Kidney (tissue), 14 donors: Measurements from ENCODE around the gene DRD2. TPM values are rescaled to one million over a fixed set of nuclear protein-coding genes. Genes with fewer than 3 reads are reported as not detected.

Source experiments
- DNase-seq, 5 donors: peaks; one replicate each; pipeline ENCODE4 v3.0.0-alpha.2; 2013 to 2020
- FAIRE-seq: peaks from 2 replicates; lab custom pipeline; 2012; peaks lifted over from hg19 to GRCh38; lab: Jason Lieb, UNC
- H3K27ac ChIP-seq, 2 donors: one replicate each; pipeline ENCODE4 v1.7.0; 2013; ENCODE audit warnings: low read depth in 2 of 2, low read length in 2 of 2, inconsistent platforms in 1 of 2
- H3K27me3 ChIP-seq: one replicate; pipeline ENCODE4 v1.7.1; 2013; ENCODE audit warnings: low read length, inconsistent platforms; ENCODE audit not compliant: control insufficient read depth, insufficient read depth
- H3K36me3 ChIP-seq, 3 donors: one replicate each; pipeline versions ENCODE4 v1.7.0 to v1.7.1; 2013; ENCODE audit warnings: low read length in 3 of 3, control low read depth in 1 of 3, inconsistent platforms in 1 of 3; ENCODE audit not compliant: insufficient read depth in 3 of 3, control insufficient read depth in 2 of 3
- H3K4me1 ChIP-seq, 3 donors: one replicate each; pipeline versions ENCODE4 v1.7.0 to v1.7.1; 2013; ENCODE audit warnings: low read length in 3 of 3, inconsistent platforms in 1 of 3, low read depth in 1 of 3; ENCODE audit not compliant: control insufficient read depth in 2 of 3, insufficient read depth in 2 of 3
- H3K4me3 ChIP-seq, 3 donors: one replicate each; pipeline versions ENCODE4 v1.7.0 to v1.8.1; 2013; ENCODE audit warnings: low read length in 3 of 3, control low read depth in 1 of 3, inconsistent platforms in 1 of 3
- H3K9ac ChIP-seq, 3 donors: one replicate each; pipeline versions ENCODE4 v1.7.0 to v1.7.1; 2013; ENCODE audit warnings: low read length in 3 of 3, control low read depth in 1 of 3, inconsistent platforms in 1 of 3
- H3K9me3 ChIP-seq, 3 donors: one replicate each; pipeline versions ENCODE4 v1.7.0 to v1.7.1; 2013; ENCODE audit warnings: low read length in 3 of 3, control low read depth in 1 of 3, inconsistent platforms in 1 of 3; ENCODE audit not compliant: control insufficient read depth in 2 of 3, insufficient read depth in 1 of 3
- intact Hi-C: fragments of 100-400 bp; cut with DNase I; formaldehyde crosslinking; loops from one replicate; pipeline ENCODE4 v1.11.1; 2022
- polyA plus RNA-seq: library from polyadenylated mRNA; stranded (reverse); fragments of 350-450 nt; fragmentation: Illumina TruSeq; extraction: RNeasy Lipid Tissue Mini Kit (QIAGEN cat#74804); gene quantifications from one replicate; pipeline ENCODE4 v1.2.3, GENCODE V29; 2014; ENCODE audit warnings: low read depth, low replicate concordance; ENCODE audit not compliant: insufficient read depth
- total RNA-seq: library from RNA; stranded (reverse); fragmentation: NEBNext Ultra II Directional; extraction: Animal tissue kit (Norgen Biotek cat#: 25700); gene quantifications from one replicate; pipeline ENCODE4 v1.2.1, GENCODE V29; 2021
- TF ChIP-seq, protein P1 (sequence below): IDR thresholded peaks from 3 replicates; pipeline ENCODE4 v1.5.1; 2012; ENCODE audit warnings: mild to moderate bottlenecking, moderate library complexity, borderline replicate concordance; ENCODE audit not compliant: insufficient read depth; ENCODE audit errors: extremely low read depth
- donor health status: control.
- donor health status: control.
- donor health status: control.
- donor health status: control.
- donor health status: control.
- donor health status: DM: yes; HTN: yes; CAD: no.
- donor health status: Normal renal cell carcinoma (clear cell type).

Gene DRD2
- total and polyA plus RNA-seq, 2 donors from 2014 or later = 0.31 to 0.47 TPM

DNA sequence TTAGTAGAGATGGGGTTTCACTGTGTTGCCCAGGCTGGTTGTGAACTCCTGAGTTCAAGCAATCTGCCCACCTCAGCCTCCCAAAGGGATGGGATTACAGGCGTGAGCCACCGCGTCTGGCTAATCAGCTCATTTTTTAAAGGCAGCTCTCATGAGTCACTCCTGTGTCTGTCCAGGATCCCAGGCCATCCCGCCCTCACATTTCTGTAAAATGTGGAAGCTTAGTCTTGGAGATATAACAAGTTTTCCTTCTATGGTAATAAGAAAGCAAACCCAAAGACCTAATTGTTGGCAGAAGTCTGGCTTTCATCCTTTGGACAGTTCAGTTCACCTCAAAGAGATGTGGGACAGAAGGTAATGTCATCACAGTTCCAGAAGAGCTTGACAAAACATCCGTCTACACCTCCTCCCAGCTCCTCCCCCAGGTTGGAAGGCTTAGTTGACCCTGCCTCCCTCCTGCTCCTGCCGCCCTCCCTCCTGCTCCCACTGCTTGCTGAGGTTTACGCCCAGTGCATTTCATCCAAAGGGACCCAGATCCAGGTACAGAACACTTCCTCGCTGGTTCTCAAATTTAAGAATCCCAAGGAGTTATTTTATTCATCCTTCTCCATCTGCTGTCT is 6.4 kb downstream of the DRD2 start:
- no peak overlapping the region for H3K9ac ChIP-seq
- intact Hi-C loops = no loop called here
- no peak for FAIRE-seq
- no peaks in the 10 kb centered on the region for H3K27me3 ChIP-seq
- TF ChIP-seq, protein P1, sequence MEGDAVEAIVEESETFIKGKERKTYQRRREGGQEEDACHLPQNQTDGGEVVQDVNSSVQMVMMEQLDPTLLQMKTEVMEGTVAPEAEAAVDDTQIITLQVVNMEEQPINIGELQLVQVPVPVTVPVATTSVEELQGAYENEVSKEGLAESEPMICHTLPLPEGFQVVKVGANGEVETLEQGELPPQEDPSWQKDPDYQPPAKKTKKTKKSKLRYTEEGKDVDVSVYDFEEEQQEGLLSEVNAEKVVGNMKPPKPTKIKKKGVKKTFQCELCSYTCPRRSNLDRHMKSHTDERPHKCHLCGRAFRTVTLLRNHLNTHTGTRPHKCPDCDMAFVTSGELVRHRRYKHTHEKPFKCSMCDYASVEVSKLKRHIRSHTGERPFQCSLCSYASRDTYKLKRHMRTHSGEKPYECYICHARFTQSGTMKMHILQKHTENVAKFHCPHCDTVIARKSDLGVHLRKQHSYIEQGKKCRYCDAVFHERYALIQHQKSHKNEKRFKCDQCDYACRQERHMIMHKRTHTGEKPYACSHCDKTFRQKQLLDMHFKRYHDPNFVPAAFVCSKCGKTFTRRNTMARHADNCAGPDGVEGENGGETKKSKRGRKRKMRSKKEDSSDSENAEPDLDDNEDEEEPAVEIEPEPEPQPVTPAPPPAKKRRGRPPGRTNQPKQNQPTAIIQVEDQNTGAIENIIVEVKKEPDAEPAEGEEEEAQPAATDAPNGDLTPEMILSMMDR = no peak
- no peak overlapping the region for H3K4me3 ChIP-seq
- H3K36me3 ChIP-seq = no peaks in the 10 kb centered on the region
- DNase-seq = no peak
- H3K4me1 ChIP-seq = no peaks in the 10 kb centered on the region
- H3K27ac ChIP-seq = no peak overlapping the region
- no peaks in the 10 kb centered on the region for H3K9me3 ChIP-seq

DNA sequence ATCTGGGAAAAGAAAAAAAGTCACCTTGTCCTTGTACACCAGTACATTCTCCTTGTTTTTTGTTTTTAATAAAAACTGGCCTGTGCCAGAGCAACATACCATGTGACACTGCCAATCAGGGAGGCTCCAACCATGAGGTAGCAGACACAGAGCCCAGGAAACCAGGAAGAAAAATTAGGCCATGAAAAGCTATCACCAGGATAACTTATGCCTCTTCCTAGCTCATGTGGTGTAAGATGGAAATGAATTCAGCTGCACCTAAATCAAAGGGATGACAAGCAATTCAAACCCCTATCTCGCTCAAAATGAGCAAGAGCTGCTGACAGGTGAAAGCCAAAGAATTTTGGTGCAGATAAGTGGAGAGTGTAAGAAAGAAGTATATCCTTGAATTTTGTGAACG is 7.7 kb downstream of the DRD2 start:
- DNase-seq (no peak), FAIRE-seq (no peak)
- no peaks in the 10 kb centered on the region for H3K4me1 ChIP-seq
- H3K4me3 ChIP-seq = no peak overlapping the region
- intact Hi-C loops = no loop called here
- H3K27me3 ChIP-seq = no peaks in the 10 kb centered on the region
- TF ChIP-seq, protein P1 = no peak
- no peak overlapping the region for H3K9ac ChIP-seq
- H3K27ac ChIP-seq = no peak overlapping the region
- no peaks in the 10 kb centered on the region for H3K36me3 ChIP-seq
- H3K9me3 ChIP-seq = no peaks in the 10 kb centered on the region

DNA sequence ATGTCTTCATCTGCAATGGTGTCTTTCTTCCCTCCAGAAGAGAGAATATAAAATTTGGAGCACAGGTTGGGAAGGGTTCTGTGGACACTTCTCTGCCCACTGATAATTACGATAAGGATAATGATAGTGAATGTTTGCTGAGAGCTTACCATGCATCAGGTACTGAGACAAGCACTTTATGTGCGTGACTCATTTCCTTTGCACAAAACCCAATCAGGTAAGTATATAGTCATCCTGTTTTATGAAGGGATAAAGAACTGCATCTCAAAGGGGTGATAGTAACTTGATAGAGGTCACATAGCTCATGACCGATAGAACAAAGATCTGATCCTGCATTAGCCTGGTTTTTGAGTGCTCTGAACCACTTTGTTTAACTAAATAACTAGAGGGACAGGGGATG is 9.4 kb downstream of the DRD2 start:
- Histone ChIP-seq H3K36me3 (no peaks in the 10 kb centered on the region), H3K4me3 (no peak overlapping the region), H3K27ac (no peak overlapping the region), H3K4me1 (no peaks in the 10 kb centered on the region), H3K27me3 (no peaks in the 10 kb centered on the region), H3K9me3 (no peaks in the 10 kb centered on the region), H3K9ac (no peak overlapping the region)
- FAIRE-seq (no peak), DNase-seq (no peak)
- TF ChIP-seq, protein P1 = no peak
- intact Hi-C loops = no loop called here

DNA sequence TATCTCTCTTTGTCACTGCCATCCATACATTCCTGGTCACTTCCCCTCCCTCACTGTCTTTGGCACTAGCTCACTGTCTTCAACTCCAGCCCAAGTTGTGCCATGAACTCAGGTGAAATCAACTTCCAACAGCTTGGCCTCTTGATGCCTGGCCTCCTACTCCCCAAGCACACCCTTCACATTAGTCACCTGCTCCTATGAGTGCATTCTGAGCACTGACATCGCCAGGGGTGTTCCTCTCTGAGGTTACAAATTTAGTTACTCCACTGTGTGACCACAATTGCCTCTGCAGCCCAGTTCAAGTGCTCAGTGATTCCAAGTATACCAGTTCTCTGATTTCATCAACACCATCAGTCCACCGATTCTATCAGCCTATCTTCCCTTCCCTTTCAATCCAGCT is 10.8 kb downstream of the DRD2 start:
- Histone ChIP-seq H3K27ac (no peak overlapping the region), H3K27me3 (no peaks in the 10 kb centered on the region), H3K4me3 (no peak overlapping the region), H3K36me3 (no peaks in the 10 kb centered on the region), H3K9me3 (no peaks in the 10 kb centered on the region), H3K4me1 (no peaks in the 10 kb centered on the region), H3K9ac (no peak overlapping the region)
- intact Hi-C loops = no loop called here
- TF ChIP-seq, protein P1 = no peak
- FAIRE-seq = no peak
- no peak for DNase-seq
